Upper lobe of right lung (tissue), 1 donor: ENCODE measurements around the gene RAX. TPM values are rescaled to one million over a fixed set of nuclear protein-coding genes. Genes with fewer than 3 reads are reported as not detected.

ENCODE experiments used
- ATAC-seq: fragments of 200-7000 bp; cut with Tn5 transposase; one replicate; pipeline ENCODE4 v1.9.1; 2020; ENCODE audit warnings: mild to moderate bottlenecking, moderate library complexity
- DNase-seq: peaks from one replicate; pipeline ENCODE4 v3.0.0-alpha.2; 2020
- H3K27ac ChIP-seq: fragments of 200-600 bp; one replicate; pipeline ENCODE4 v1.8.0; 2022
- H3K27me3 ChIP-seq: fragments of 200-600 bp; one replicate; pipeline ENCODE4 v1.8.0; 2022; ENCODE audit warnings: mild to moderate bottlenecking
- H3K36me3 ChIP-seq: fragments of 200-600 bp; one replicate; pipeline ENCODE4 v1.8.0; 2022
- H3K4me1 ChIP-seq: fragments of 200-600 bp; one replicate; pipeline ENCODE4 v1.8.0; 2022
- H3K4me3 ChIP-seq: fragments of 200-600 bp; one replicate; pipeline ENCODE4 v1.8.0; 2022; ENCODE audit warnings: mild to moderate bottlenecking
- H3K9me3 ChIP-seq: fragments of 200-600 bp; one replicate; pipeline ENCODE4 v1.8.0; 2022
- intact Hi-C: fragments of 100-400 bp; cut with DNase I; formaldehyde crosslinking; loops from one replicate; pipeline ENCODE4 v1.11.0; 2022
- total RNA-seq: library from RNA; stranded (reverse); fragmentation: NEBNext Ultra II Directional; extraction: Animal tissue kit (Norgen Biotek cat#: 25700); gene quantifications from one replicate; pipeline ENCODE4 v1.2.1, GENCODE V29; 2021
- TF ChIP-seq, protein P1 (sequence below): fragments of 200-600 bp; IDR thresholded peaks from one replicate; pipeline ENCODE4 v1.8.0; 2022; ENCODE audit warnings: antibody characterized with exemption
- donor health status: DM: no; HTN: yes; CAD: no; lungs with severe emphysema.

Gene RAX
- total RNA-seq, 1 donor from 2014 or later: not detected

DNA sequence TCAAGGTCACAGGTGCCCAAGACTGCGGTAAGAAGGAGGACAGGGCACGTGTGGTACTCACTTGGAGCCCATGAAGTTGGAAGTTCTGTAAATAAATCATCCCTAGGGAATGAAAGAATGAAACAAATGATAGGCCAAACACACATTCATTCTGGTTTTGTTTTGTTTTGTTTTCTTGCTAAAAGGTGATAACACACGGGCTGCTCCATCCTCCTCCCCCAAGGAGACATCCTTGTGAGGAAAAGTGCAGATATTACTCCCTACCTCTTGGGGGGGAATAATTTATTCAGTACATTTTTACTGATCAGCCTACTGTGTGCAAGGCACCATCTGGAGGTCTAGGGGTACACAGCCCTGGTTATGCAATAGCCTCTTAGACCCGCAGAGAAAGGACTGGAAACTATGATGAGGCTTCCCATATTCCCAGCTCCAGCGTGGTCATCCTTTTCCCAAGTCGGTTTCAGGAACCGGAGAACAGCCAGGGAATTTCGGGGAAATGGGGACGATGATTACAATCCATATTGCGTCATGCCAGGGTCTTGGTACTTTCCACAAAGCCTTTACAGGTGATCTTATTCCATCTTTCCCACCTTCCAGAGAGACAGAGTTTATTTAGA is 6.3 kb downstream of the RAX start:
- H3K4me1 ChIP-seq: peaks cover 5% of the 10 kb centered on the region
- ATAC-seq (no peak), DNase-seq (no peak)
- H3K27ac ChIP-seq: no peak overlapping the region
- no peak overlapping the region for H3K4me3 ChIP-seq
- intact Hi-C loops: no loop called here
- TF ChIP-seq, protein P1, sequence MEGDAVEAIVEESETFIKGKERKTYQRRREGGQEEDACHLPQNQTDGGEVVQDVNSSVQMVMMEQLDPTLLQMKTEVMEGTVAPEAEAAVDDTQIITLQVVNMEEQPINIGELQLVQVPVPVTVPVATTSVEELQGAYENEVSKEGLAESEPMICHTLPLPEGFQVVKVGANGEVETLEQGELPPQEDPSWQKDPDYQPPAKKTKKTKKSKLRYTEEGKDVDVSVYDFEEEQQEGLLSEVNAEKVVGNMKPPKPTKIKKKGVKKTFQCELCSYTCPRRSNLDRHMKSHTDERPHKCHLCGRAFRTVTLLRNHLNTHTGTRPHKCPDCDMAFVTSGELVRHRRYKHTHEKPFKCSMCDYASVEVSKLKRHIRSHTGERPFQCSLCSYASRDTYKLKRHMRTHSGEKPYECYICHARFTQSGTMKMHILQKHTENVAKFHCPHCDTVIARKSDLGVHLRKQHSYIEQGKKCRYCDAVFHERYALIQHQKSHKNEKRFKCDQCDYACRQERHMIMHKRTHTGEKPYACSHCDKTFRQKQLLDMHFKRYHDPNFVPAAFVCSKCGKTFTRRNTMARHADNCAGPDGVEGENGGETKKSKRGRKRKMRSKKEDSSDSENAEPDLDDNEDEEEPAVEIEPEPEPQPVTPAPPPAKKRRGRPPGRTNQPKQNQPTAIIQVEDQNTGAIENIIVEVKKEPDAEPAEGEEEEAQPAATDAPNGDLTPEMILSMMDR: no peak
- no peaks in the 10 kb centered on the region for H3K36me3 ChIP-seq
- peaks cover 94% of the 10 kb centered on the region for H3K27me3 ChIP-seq
- no peaks in the 10 kb centered on the region for H3K9me3 ChIP-seq

DNA sequence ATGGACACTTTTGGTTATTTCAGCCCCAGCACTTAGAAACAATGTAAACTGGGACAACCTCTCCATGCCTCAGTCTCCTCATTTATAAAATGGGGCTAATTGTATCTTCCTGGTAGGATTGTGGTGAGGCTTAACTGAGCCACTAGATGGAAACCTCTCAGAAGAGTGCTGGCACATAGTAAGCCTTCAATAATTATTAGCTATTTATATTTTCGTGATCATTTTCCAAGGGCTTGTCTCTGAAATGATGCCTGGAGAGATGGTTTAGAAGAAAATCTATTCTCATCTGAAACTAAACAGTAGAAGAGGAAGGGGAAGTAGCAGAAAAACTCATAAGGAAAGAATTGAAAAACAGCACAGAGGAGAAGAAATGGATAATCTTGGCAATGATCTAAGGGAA is 6.8 kb downstream of the RAX start:
- Histone ChIP-seq H3K27ac (no peak overlapping the region), H3K4me3 (no peak overlapping the region), H3K9me3 (no peaks in the 10 kb centered on the region), H3K27me3 (peaks cover 89% of the 10 kb centered on the region), H3K4me1 (peaks cover 5% of the 10 kb centered on the region), H3K36me3 (no peaks in the 10 kb centered on the region)
- intact Hi-C loops: no loop called here
- no peak for DNase-seq
- no peak for ATAC-seq
- TF ChIP-seq, protein P1: no peak

DNA sequence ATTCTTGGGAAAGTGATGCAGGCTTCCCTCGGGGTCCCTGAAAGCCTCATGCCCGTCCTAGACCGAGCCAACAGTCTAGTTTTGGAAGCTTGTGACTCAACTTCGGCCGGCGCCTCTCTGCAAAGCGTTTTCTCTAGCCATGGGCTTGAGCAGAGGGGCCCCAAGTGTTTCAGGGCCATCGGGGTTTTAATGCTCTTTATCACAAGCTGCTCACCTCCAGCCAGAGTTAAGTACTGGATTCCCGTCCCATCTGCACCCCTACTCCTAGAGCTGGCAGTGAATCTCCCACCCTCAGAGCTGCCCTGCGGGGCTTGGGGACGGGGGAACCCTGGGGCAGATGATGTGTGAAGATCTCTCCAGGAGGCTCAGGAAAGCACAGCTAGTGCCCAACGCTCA is 7.3 kb downstream of the RAX start:
- intact Hi-C loops: no loop called here
- no peak for ATAC-seq

DNA sequence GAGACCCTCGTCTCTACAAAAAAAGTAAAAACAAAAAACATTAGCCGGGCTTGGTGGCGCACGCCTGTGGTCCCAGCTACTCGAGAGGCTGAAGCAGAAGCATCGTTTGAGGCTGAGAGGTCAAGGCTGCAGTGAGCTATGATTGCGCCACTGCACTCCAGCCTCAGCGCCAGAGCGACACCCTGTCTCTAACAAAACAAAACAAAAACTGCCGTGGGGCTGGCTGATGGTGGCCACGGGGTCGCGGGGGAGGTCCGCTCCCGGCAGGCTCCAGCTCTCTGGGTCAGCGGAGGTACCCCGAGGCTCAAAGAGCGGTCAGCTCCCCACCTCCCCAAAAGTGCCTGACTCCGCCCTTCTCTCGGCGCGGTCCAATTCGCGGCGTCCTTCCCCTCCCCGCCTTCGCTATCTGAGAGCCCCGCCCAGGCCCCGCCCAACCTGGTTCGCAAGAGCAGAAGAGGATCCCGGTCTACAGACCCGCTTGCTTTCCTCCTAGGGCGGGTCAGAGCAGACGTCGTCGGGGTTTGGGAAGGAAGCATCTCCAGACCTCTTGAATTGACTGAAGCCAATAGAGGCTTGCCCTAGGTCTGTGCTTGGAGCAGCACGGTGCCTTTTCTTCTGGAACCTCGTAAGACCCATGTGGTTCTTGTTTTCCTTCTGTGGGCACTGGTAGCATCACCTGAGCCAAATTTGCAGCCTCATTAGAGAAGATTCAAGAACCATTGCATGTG is 7.8 kb downstream of the RAX start:
- Histone ChIP-seq H3K27ac (no peak overlapping the region), H3K9me3 (no peaks in the 10 kb centered on the region), H3K4me3 (peak overlapping the region; percentile 21), H3K36me3 (no peaks in the 10 kb centered on the region), H3K4me1 (peaks cover 5% of the 10 kb centered on the region), H3K27me3 (peaks cover 78% of the 10 kb centered on the region)
- intact Hi-C loops: no loop called here
- peak; percentile 42 for ATAC-seq
- TF ChIP-seq, protein P1: no peak
- no peak for DNase-seq

More for the DNA sequence above, 7.3 kb downstream of the RAX start:
- Histone ChIP-seq H3K27ac (no peak overlapping the region), H3K36me3 (no peaks in the 10 kb centered on the region), H3K4me3 (no peak overlapping the region), H3K4me1 (peaks cover 5% of the 10 kb centered on the region), H3K9me3 (no peaks in the 10 kb centered on the region), H3K27me3 (peaks cover 84% of the 10 kb centered on the region)
- DNase-seq: no peak
- TF ChIP-seq, protein P1: no peak

DNA sequence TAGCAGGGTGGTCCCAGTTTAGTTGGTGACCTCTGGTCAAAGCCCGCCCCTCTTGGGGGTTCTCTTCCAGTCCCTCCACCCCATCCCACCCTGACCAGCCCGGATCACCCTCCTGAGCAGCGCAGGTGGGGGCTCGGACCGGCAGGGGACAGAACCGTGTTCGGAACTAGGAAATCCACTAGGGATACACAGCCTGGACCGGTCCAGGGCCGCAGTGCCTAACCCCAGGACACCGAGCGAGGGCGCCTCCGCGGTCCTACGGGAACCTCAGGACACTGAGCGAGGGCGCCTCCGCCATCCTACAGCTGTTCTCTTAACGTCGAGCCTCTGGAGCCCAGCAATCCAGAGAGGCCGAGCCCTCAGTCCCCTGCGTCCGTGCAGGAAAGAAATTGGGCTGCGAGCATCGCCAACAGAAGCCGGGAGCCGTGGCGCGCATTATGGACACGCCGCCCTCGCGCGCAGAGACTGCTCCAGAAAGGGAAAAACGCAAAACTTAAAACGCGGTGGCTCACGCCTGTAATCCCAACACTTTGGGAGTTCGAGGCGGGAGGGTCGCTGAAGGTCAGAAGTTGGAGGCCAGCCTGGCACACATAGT is 8.5 kb downstream of the RAX start:
- intact Hi-C loops: no loop called here
- Histone ChIP-seq H3K4me1 (peaks cover 5% of the 10 kb centered on the region), H3K4me3 (no peak overlapping the region), H3K27me3 (peaks cover 72% of the 10 kb centered on the region), H3K36me3 (no peaks in the 10 kb centered on the region), H3K9me3 (no peaks in the 10 kb centered on the region), H3K27ac (no peak overlapping the region)
- DNase-seq (no peak), ATAC-seq (no peak)
- TF ChIP-seq, protein P1: no peak
